ENCODE results near the gene TLK1. TPM values are rescaled to one million over a fixed set of nuclear protein-coding genes. Genes with fewer than 3 reads are reported as not detected.

Gene TLK1
- polyA plus RNA-seq, 1 of the 3 experiments (the other 2 are of a cell fraction): 4.8 TPM

DNA sequence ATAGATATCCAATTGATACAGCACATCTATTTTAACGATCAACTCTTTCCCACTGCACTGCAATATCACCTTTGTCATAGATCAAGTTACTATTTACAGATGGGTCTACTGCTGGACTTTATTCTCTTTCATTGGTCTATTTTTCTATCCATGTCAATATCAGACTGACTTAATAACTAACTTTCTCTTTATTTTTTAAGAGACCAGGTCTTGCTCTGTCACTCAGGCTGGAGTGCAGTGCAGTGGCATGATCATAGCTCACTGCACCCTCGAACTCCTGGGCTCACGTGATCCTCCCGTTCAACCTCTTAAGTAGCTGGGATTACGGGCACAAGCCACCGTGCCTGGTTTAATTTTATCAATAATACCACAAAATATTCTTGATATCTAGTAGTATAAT is 71.2 kb downstream of the TLK1 start:
- no peak for DNase-seq
- H3K4me3 ChIP-seq (ENCODE audit: low read depth in 2 of 2, low read length in 1 of 2): no peak overlapping the region
- TF ChIP-seq MEF2A (IDR thresholded peaks at IDR 0.05; ENCODE audit: borderline replicate concordance, low read depth): no peak
- no peak for TF ChIP-seq POLR2AphosphoS5 (IDR thresholded peaks at IDR 0.05; ENCODE audit: low read depth, low read length)
- no peak for TF ChIP-seq FOSL2 (IDR thresholded peaks at IDR 0.05; ENCODE audit: borderline replicate concordance, low read depth)
- H3K9me3 ChIP-seq: no peaks in the 10 kb centered on the region
- no peaks in the 10 kb centered on the region for H3K36me3 ChIP-seq (replicated peaks in 1 of 2; ENCODE audit: control insufficient read depth in 1 of 2, insufficient read depth in 2 of 2, low read length in 1 of 2)
- H3K27me3 ChIP-seq (ENCODE audit: insufficient read depth): no peaks in the 10 kb centered on the region
- WGBS (ENCODE audit: low lambda C conversion rate): 93% methylated on average over 6 of the region's 6 CpGs
- H3K9me2 ChIP-seq: no peaks in the 10 kb centered on the region
- H3F3A ChIP-seq (replicated peaks; ENCODE audit: insufficient read depth): peaks cover 7% of the 10 kb centered on the region
- POLR2A ChIA-PET: no interaction called here
- H3K4me2 ChIP-seq: no peak overlapping the region
- CTCF ChIA-PET: interaction anchor here (0.7 to 1.6 kb wide), 3 partner anchors 12 to 69 kb away, joined by 3 to 4 read pairs (median 3); no protein-coding TSS in a partner anchor
- peaks cover 3% of the 10 kb centered on the region; the same call in 1 of the 2 replicates for H4K20me1 ChIP-seq (ENCODE audit: insufficient read depth)
- no peaks in the 10 kb centered on the region; a peak in 1 of 4 replicates for H3K4me1 ChIP-seq (ENCODE audit: control insufficient read depth in 1 of 2, insufficient read depth in 2 of 2, low read depth in 1 of 2, low read length in 1 of 2)
- H3K79me2 ChIP-seq (ENCODE audit: insufficient read depth): peaks cover 87% of the 10 kb centered on the region
- H3K27ac ChIP-seq (ENCODE audit: low read depth in 2 of 2, low read length in 1 of 2): no peak overlapping the region
- no peak overlapping the region for H3K9ac ChIP-seq
- no peak overlapping the region for H2AFZ ChIP-seq (ENCODE audit: low read depth)

DNA sequence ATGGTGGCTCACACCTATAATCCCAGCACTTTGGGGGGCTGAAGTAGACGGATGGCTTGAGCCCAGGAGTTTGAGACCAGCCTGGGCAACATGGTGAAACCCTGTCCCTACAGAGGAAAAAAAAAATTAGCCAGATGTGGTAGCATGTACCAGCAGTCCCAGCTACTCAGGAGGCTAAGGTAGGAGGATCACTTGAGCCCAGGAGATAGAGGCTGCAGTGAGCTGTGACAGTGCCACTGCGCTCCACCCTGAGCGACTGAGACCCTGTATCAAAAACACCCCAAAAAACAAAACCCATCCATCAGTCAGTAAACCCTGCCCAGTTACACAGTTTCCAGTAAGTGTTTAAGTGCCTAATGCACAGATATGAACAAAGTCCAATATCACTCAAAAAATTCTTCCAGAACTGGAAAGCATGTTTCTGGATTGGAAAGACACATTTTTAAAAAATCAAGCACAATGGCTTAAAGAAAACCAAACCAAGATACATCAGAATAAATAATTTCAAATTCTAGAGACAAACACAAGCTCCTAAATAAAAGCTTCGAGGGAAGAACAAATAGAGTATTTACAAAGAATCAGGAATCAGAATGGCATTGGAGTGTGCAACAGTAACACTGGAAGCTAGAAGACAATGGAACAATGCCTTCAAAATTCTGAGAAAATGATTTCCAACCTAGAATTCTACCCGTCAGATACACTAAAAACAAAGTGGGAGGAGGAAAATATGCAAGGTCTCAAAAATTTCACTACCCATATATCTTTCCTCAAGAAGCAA is 72.4 kb downstream of the TLK1 start:
- WGBS (ENCODE audit: low lambda C conversion rate): 93% methylated on average over 5 of the region's 5 CpGs
- no peak for TF ChIP-seq TEAD4 (IDR thresholded peaks at IDR 0.05; ENCODE audit: borderline replicate concordance, insufficient read depth)
- TF ChIP-seq, protein P1, sequence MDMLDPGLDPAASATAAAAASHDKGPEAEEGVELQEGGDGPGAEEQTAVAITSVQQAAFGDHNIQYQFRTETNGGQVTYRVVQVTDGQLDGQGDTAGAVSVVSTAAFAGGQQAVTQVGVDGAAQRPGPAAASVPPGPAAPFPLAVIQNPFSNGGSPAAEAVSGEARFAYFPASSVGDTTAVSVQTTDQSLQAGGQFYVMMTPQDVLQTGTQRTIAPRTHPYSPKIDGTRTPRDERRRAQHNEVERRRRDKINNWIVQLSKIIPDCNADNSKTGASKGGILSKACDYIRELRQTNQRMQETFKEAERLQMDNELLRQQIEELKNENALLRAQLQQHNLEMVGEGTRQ (IDR thresholded peaks at IDR 0.05; ENCODE audit: borderline replicate concordance, low read depth, low read length): no peak
- TF ChIP-seq, protein P2, sequence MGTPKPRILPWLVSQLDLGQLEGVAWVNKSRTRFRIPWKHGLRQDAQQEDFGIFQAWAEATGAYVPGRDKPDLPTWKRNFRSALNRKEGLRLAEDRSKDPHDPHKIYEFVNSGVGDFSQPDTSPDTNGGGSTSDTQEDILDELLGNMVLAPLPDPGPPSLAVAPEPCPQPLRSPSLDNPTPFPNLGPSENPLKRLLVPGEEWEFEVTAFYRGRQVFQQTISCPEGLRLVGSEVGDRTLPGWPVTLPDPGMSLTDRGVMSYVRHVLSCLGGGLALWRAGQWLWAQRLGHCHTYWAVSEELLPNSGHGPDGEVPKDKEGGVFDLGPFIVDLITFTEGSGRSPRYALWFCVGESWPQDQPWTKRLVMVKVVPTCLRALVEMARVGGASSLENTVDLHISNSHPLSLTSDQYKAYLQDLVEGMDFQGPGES (IDR thresholded peaks at IDR 0.05; ENCODE audit: low read depth, low read length): no peak
- TF ChIP-seq MEF2A (IDR thresholded peaks at IDR 0.05; ENCODE audit: borderline replicate concordance, low read depth): no peak
- no peak for TF ChIP-seq CHD2 (IDR thresholded peaks at IDR 0.05; ENCODE audit: low read length, partially characterized antibody)
- TF ChIP-seq RXRA (IDR thresholded peaks at IDR 0.05; ENCODE audit: borderline replicate concordance, low read depth): no peak
- no peak for TF ChIP-seq TCF12 (IDR thresholded peaks at IDR 0.05)
- no peak for TF ChIP-seq NFIC (IDR thresholded peaks at IDR 0.05; ENCODE audit: borderline replicate concordance)
- no peak for TF ChIP-seq POLR2AphosphoS5 (IDR thresholded peaks at IDR 0.05; ENCODE audit: low read depth, low read length)
- TF ChIP-seq, protein P3, sequence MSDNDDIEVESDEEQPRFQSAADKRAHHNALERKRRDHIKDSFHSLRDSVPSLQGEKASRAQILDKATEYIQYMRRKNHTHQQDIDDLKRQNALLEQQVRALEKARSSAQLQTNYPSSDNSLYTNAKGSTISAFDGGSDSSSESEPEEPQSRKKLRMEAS (IDR thresholded peaks at IDR 0.05; ENCODE audit: low read depth): no peak
- TF ChIP-seq FOXM1 (IDR thresholded peaks at IDR 0.05; ENCODE audit: low read depth): no peak
- TF ChIP-seq, protein P4, sequence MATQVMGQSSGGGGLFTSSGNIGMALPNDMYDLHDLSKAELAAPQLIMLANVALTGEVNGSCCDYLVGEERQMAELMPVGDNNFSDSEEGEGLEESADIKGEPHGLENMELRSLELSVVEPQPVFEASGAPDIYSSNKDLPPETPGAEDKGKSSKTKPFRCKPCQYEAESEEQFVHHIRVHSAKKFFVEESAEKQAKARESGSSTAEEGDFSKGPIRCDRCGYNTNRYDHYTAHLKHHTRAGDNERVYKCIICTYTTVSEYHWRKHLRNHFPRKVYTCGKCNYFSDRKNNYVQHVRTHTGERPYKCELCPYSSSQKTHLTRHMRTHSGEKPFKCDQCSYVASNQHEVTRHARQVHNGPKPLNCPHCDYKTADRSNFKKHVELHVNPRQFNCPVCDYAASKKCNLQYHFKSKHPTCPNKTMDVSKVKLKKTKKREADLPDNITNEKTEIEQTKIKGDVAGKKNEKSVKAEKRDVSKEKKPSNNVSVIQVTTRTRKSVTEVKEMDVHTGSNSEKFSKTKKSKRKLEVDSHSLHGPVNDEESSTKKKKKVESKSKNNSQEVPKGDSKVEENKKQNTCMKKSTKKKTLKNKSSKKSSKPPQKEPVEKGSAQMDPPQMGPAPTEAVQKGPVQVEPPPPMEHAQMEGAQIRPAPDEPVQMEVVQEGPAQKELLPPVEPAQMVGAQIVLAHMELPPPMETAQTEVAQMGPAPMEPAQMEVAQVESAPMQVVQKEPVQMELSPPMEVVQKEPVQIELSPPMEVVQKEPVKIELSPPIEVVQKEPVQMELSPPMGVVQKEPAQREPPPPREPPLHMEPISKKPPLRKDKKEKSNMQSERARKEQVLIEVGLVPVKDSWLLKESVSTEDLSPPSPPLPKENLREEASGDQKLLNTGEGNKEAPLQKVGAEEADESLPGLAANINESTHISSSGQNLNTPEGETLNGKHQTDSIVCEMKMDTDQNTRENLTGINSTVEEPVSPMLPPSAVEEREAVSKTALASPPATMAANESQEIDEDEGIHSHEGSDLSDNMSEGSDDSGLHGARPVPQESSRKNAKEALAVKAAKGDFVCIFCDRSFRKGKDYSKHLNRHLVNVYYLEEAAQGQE (IDR thresholded peaks at IDR 0.05; ENCODE audit: low read depth, low read length): no peak
- no peak for TF ChIP-seq RCOR1 (IDR thresholded peaks at IDR 0.05; ENCODE audit: low read length)
- TF ChIP-seq EZH2phosphoT487 (IDR thresholded peaks at IDR 0.05; ENCODE audit: borderline replicate concordance, low read depth): no peak
- TF ChIP-seq RAD21 (IDR thresholded peaks at IDR 0.05; ENCODE audit: low read length): no peak
- TF ChIP-seq, protein P5, sequence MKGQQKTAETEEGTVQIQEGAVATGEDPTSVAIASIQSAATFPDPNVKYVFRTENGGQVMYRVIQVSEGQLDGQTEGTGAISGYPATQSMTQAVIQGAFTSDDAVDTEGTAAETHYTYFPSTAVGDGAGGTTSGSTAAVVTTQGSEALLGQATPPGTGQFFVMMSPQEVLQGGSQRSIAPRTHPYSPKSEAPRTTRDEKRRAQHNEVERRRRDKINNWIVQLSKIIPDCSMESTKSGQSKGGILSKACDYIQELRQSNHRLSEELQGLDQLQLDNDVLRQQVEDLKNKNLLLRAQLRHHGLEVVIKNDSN (IDR thresholded peaks at IDR 0.05; ENCODE audit: borderline replicate concordance, low read depth): no peak
- no peak for TF ChIP-seq TAF1 (IDR thresholded peaks at IDR 0.05; ENCODE audit: borderline replicate concordance, low read depth, low read length)
- no peak for TF ChIP-seq RFX5 (IDR thresholded peaks at IDR 0.05; ENCODE audit: low read length)
- TF ChIP-seq YY1 (IDR thresholded peaks at IDR 0.05; ENCODE audit: low read depth): no peak
- Histone ChIP-seq H3K36me3 (replicated peaks in 1 of 2; ENCODE audit: control insufficient read depth in 1 of 2, insufficient read depth in 2 of 2, low read length in 1 of 2) (no peaks in the 10 kb centered on the region), H4K20me1 (ENCODE audit: insufficient read depth) (peaks cover 6% of the 10 kb centered on the region), H3K4me2 (no peak overlapping the region), H3K79me2 (ENCODE audit: insufficient read depth) (peaks cover 87% of the 10 kb centered on the region), H3K9ac (no peak overlapping the region), H2AFZ (ENCODE audit: low read depth) (no peak overlapping the region), H3K27ac (ENCODE audit: low read depth in 2 of 2, low read length in 1 of 2) (no peak overlapping the region), H3K9me3 (no peaks in the 10 kb centered on the region), H3K9me2 (no peaks in the 10 kb centered on the region), H3F3A (replicated peaks; ENCODE audit: insufficient read depth) (peaks cover 7% of the 10 kb centered on the region), H3K27me3 (ENCODE audit: insufficient read depth) (no peaks in the 10 kb centered on the region), H3K4me3 (ENCODE audit: low read depth in 2 of 2, low read length in 1 of 2) (no peak overlapping the region), H3K4me1 (ENCODE audit: control insufficient read depth in 1 of 2, insufficient read depth in 2 of 2, low read depth in 1 of 2, low read length in 1 of 2) (peaks cover 0 to 4% of the 10 kb centered on the region in 2 experiments; a peak in 1 of 4 replicates)
- POLR2A ChIA-PET: no interaction called here
- no peak for DNase-seq
- CTCF ChIA-PET: interaction anchor here (0.7 to 3.1 kb wide), 10 partner anchors 11 to 875 kb away, joined by 3 to 31 read pairs (median 4); partner anchors contain the start of gene GORASP2
